H1 (cell line): ENCODE results near the gene IGF2R. TPM values are rescaled to one million over a fixed set of nuclear protein-coding genes. Genes with fewer than 3 reads are reported as not detected.

Source experiments
- CTCF ChIA-PET: fragments of 300-600 bp; sonication (Branson Sonifier 250); formaldehyde crosslinking; loops from one replicate; lab custom pipeline; 2021; ENCODE audit not compliant: partially characterized antibody; lab: Charles Lee
- POLR2A ChIA-PET: fragments of 300-600 bp; sonication (Branson Sonifier 250); formaldehyde crosslinking; loops from one replicate; lab custom pipeline; 2021; ENCODE audit warnings: inconsistent platforms; ENCODE audit not compliant: partially characterized antibody; lab: Charles Lee
- DNase-seq, 2 experiments: peaks; one replicate each; pipeline versions ENCODE4 v3.0.0 to v3.0.0-alpha.2; 2010 to 2022; ENCODE audit warnings: low spot score in 2 of 2, low read depth in 1 of 2, mixed read lengths in 1 of 2
- FAIRE-seq: peaks from 2 replicates; lab custom pipeline; 2011; peaks lifted over from hg19 to GRCh38; lab: Jason Lieb, UNC
- H2AFZ ChIP-seq: 2 replicates; pipeline ENCODE4 v1.8.1; 2012; ENCODE audit warnings: low read length, inconsistent platforms
- H2AK5ac ChIP-seq: 2 replicates; pipeline ENCODE4 v1.6.1; 2013; ENCODE audit warnings: low read depth, low read length
- H2BK120ac ChIP-seq: replicated peaks from 2 replicates; pipeline ENCODE3; 2013; ENCODE audit warnings: low read depth, low read length, inconsistent platforms
- H2BK12ac ChIP-seq: 2 replicates; pipeline ENCODE4 v1.6.1; 2013; ENCODE audit warnings: low read depth, low read length
- H2BK15ac ChIP-seq: 2 replicates; pipeline ENCODE4 v1.6.1; 2013; ENCODE audit warnings: low read length
- H2BK20ac ChIP-seq: 2 replicates; pipeline ENCODE4 v1.6.1; 2013; ENCODE audit warnings: low read length
- H2BK5ac ChIP-seq: 2 replicates; pipeline ENCODE4 v1.6.1; 2013; ENCODE audit warnings: low read depth, low read length
- H3K14ac ChIP-seq: 2 replicates; pipeline ENCODE4 v1.6.1; 2013; ENCODE audit warnings: inconsistent platforms; ENCODE audit not compliant: insufficient read length
- H3K18ac ChIP-seq: 2 replicates; pipeline ENCODE4 v1.6.1; 2013; ENCODE audit warnings: low read length; ENCODE audit errors: extremely low read depth
- H3K23ac ChIP-seq: 2 replicates; pipeline ENCODE4 v1.6.1; 2013; ENCODE audit warnings: inconsistent platforms; ENCODE audit not compliant: insufficient read length
- H3K23me2 ChIP-seq: 2 replicates; pipeline ENCODE4 v1.6.1; 2013; ENCODE audit warnings: low read depth, low read length
- H3K27ac ChIP-seq: 2 replicates; pipeline ENCODE4 v1.6.1; 2011; ENCODE audit warnings: low read depth, low read length, inconsistent platforms
- H3K27me3 ChIP-seq, 4 experiments: replicated peaks in 1 of 4; 1 replicate in 1 of 4; 2 replicates in 3 of 4; pipeline versions ENCODE4 v1.6.1 to v1.8.1; 2011 to 2013; ENCODE audit warnings: low read length in 3 of 4, mild to moderate bottlenecking in 3 of 4, inconsistent platforms in 2 of 4, mixed read lengths in 2 of 4, moderate library complexity in 1 of 4; ENCODE audit not compliant: control insufficient read depth in 3 of 4, insufficient read depth in 3 of 4; ENCODE audit errors: extremely low read depth in 1 of 4
- H3K36me3 ChIP-seq, 4 experiments: 2 replicates each; pipeline versions ENCODE4 v1.6.1 to v1.8.1; 2011 to 2013; ENCODE audit warnings: mild to moderate bottlenecking in 4 of 4, low read length in 3 of 4, moderate library complexity in 2 of 4, control low read depth in 1 of 4, inconsistent platforms in 1 of 4; ENCODE audit not compliant: insufficient read depth in 4 of 4, control insufficient read depth in 2 of 4
- H3K4ac ChIP-seq: replicated peaks from 2 replicates; pipeline ENCODE3; 2013; ENCODE audit warnings: low read length, low read depth, mixed read lengths, inconsistent platforms; ENCODE audit not compliant: insufficient read length
- H3K4me1 ChIP-seq, 4 experiments: replicated peaks in 1 of 4; 1 replicate in 1 of 4; 2 replicates in 3 of 4; pipeline versions ENCODE4 v1.6.1 to v1.8.1; 2011 to 2013; ENCODE audit warnings: low read length in 3 of 4, inconsistent platforms in 2 of 4, mixed read lengths in 1 of 4; ENCODE audit not compliant: insufficient read depth in 4 of 4, control insufficient read depth in 3 of 4
- H3K4me2 ChIP-seq, 2 experiments: 2 replicates each; pipeline versions ENCODE4 v1.6.1 to v1.8.1; 2011 to 2013; ENCODE audit warnings: low read depth in 2 of 2, low read length in 2 of 2, control low read depth in 1 of 2, inconsistent platforms in 1 of 2, mild to moderate bottlenecking in 1 of 2; ENCODE audit not compliant: insufficient read depth in 1 of 2
- H3K4me3 ChIP-seq, 4 experiments: fragments of 200-600, 300-600 bp in 1 of 4; sonication (generic), shearing (Covaris generic), sonication (Bioruptor Twin) in 1 of 4; 2 replicates each; pipeline versions ENCODE4 v1.5.1 to v1.8.1; 2011 to 2016; ENCODE audit warnings: low read length in 4 of 4, low read depth in 3 of 4, control low read depth in 2 of 4, inconsistent platforms in 2 of 4, mild to moderate bottlenecking in 2 of 4, mixed read lengths in 1 of 4, moderate library complexity in 1 of 4; ENCODE audit not compliant: insufficient read depth in 2 of 4; ENCODE audit errors: extremely low read depth in 1 of 4
- H3K56ac ChIP-seq: replicated peaks from 2 replicates; pipeline ENCODE3; 2013; ENCODE audit warnings: low read depth, mild to moderate bottlenecking, mixed read lengths, low read length, inconsistent platforms; ENCODE audit not compliant: insufficient read length
- H3K79me1 ChIP-seq: 2 replicates; pipeline ENCODE4 v1.6.1; 2013; ENCODE audit warnings: low read depth, low read length, control low read depth
- H3K79me2 ChIP-seq, 2 experiments: 2 replicates each; pipeline versions ENCODE4 v1.6.1 to v1.8.1; 2012 to 2013; ENCODE audit warnings: low read length in 2 of 2, mild to moderate bottlenecking in 2 of 2, inconsistent platforms in 1 of 2; ENCODE audit not compliant: insufficient read depth in 2 of 2, control insufficient read depth in 1 of 2
- H3K9ac ChIP-seq, 4 experiments: replicated peaks in 1 of 4; 1 replicate in 1 of 4; 2 replicates in 3 of 4; pipeline versions ENCODE4 v1.6.1 to v1.8.1; 2011 to 2013; ENCODE audit warnings: low read depth in 3 of 4, low read length in 3 of 4, control low read depth in 2 of 4, mild to moderate bottlenecking in 2 of 4, moderate library complexity in 2 of 4, inconsistent platforms in 1 of 4; ENCODE audit errors: extremely low read depth in 1 of 4
- H3K9me3 ChIP-seq, 2 experiments: 2 replicates each; pipeline versions ENCODE4 v1.6.1 to v1.8.1; 2012 to 2013; ENCODE audit warnings: mild to moderate bottlenecking in 2 of 2, moderate library complexity in 2 of 2, control low read depth in 1 of 2, inconsistent platforms in 1 of 2, low read depth in 1 of 2, low read length in 1 of 2, mixed read lengths in 1 of 2; ENCODE audit not compliant: insufficient read depth in 2 of 2
- H4K20me1 ChIP-seq, 2 experiments: replicated peaks in 1 of 2; 2 replicates each; pipeline versions ENCODE3 to v1.8.1; 2011 to 2013; ENCODE audit warnings: inconsistent platforms in 2 of 2, low read length in 2 of 2, mild to moderate bottlenecking in 1 of 2; ENCODE audit not compliant: insufficient read depth in 2 of 2, control insufficient read depth in 1 of 2
- H4K5ac ChIP-seq: 2 replicates; pipeline ENCODE4 v1.6.1; 2013; ENCODE audit warnings: low read length, low read depth, mixed read lengths, inconsistent platforms; ENCODE audit not compliant: insufficient read length
- H4K8ac ChIP-seq: 2 replicates; pipeline ENCODE4 v1.8.0; 2013; ENCODE audit warnings: mild to moderate bottlenecking, moderate library complexity, low read length, inconsistent platforms; ENCODE audit not compliant: insufficient read depth; ENCODE audit errors: extremely low read depth
- H4K91ac ChIP-seq: replicated peaks from 2 replicates; pipeline ENCODE3; 2013; ENCODE audit warnings: low read length, mixed read lengths, inconsistent platforms; ENCODE audit not compliant: insufficient read length
- BCL11A ChIP-seq, 2 experiments: IDR thresholded peaks; one replicate each; pipeline ENCODE4 v1.6.1; 2011; ENCODE audit warnings: low read depth in 2 of 2, low read length in 2 of 2, mild to moderate bottlenecking in 2 of 2
- CBX5 ChIP-seq: fragments of 300-800, 300-1000 bp; sonication (generic); IDR thresholded peaks from 2 replicates; pipeline ENCODE4 v1.7.1; 2016; ENCODE audit warnings: antibody characterized with exemption, low read length, low read depth
- CTBP2 ChIP-seq: IDR thresholded peaks from 2 replicates; pipeline ENCODE4 v1.7.0; 2011; ENCODE audit warnings: borderline replicate concordance, mild to moderate bottlenecking, moderate library complexity, mixed read lengths, low read length; ENCODE audit not compliant: insufficient read depth, insufficient read length
- EZH2 ChIP-seq: fragments of 200-600 bp; sonication (generic); IDR thresholded peaks from 2 replicates; pipeline ENCODE4 v1.7.1; 2012; ENCODE audit warnings: low read depth, mild to moderate bottlenecking, moderate library complexity, low read length, inconsistent platforms; ENCODE audit not compliant: severe bottlenecking
- GTF2F1 ChIP-seq: IDR thresholded peaks from 2 replicates; pipeline ENCODE4 v1.6.1; 2012; ENCODE audit warnings: low read depth, low read length, improper control_type of control experiment, borderline replicate concordance
- KDM1A ChIP-seq: fragments of 200-600, 300-600 bp; sonication (generic); IDR thresholded peaks from 2 replicates; pipeline ENCODE4 v1.7.1; 2016; ENCODE audit warnings: mild to moderate bottlenecking, low read length, borderline replicate concordance
- KDM4A ChIP-seq: IDR thresholded peaks from one replicate; pipeline ENCODE4 v1.7.1; 2012; ENCODE audit warnings: low read depth, mild to moderate bottlenecking, moderate library complexity, low read length, inconsistent platforms; ENCODE audit not compliant: severe bottlenecking
- POLR2A ChIP-seq, 2 experiments: IDR thresholded peaks; 1 replicate in 1 of 2; 2 replicates in 1 of 2; pipeline ENCODE4 v1.6.1; 2011; ENCODE audit warnings: low read depth in 2 of 2, low read length in 2 of 2, mild to moderate bottlenecking in 2 of 2; ENCODE audit errors: control extremely low read depth in 1 of 2
- RBBP5 ChIP-seq: IDR thresholded peaks from 2 replicates; pipeline ENCODE4 v1.7.1; 2012; ENCODE audit warnings: low read depth, mild to moderate bottlenecking, inconsistent platforms, low read length, moderate library complexity, borderline replicate concordance
- RFX5 ChIP-seq: IDR thresholded peaks from 2 replicates; pipeline ENCODE4 v1.6.1; 2011; ENCODE audit warnings: low read depth, low read length, improper control_type of control experiment, borderline replicate concordance
- SUZ12 ChIP-seq: fragments of 200-600 bp; sonication (generic); IDR thresholded peaks from 2 replicates; pipeline ENCODE4 v1.6.1; 2012; ENCODE audit warnings: mild to moderate bottlenecking, inconsistent platforms, low read length, moderate library complexity, mixed read lengths
- TAF7 ChIP-seq: optimal IDR thresholded peaks from 2 replicates; pipeline ENCODE3; 2011; ENCODE audit warnings: low read depth, mild to moderate bottlenecking, inconsistent platforms, low read length, moderate library complexity, borderline replicate concordance
- WGBS, 2 experiments: shearing (Covaris generic) in 1 of 2; methylation state at CpG; one replicate each; pipeline versions ENCODE4 v1.1.6 to v1.1.7; 2013 to 2015; ENCODE audit warnings: low lambda C conversion rate in 2 of 2, mixed read lengths in 2 of 2, inconsistent platforms in 1 of 2, low coverage in 1 of 2, missing lambda C conversion rate in 1 of 2; ENCODE audit not compliant: insufficient replicate concordance in 2 of 2, insufficient coverage in 1 of 2, insufficient read length in 1 of 2; ENCODE audit errors: extremely low coverage in 1 of 2, missing lambda C conversion rate in 1 of 2; 5-methylcytosine and 5-hydroxymethylcytosine counted together
- polyA plus RNA-seq, 7 experiments: library from polyadenylated mRNA; depleted of rRNA in 3 of 7; stranded (reverse) in 5 of 7; unstranded in 2 of 7; fragments of >200 nt in 5 of 7; fragments of 200-250 nt in 2 of 7; gene quantifications; 1 replicate in 5 of 7; 2 replicates in 1 of 7; 4 replicates in 1 of 7; pipeline versions ENCODE4 v1.2.1 to v1.2.3, GENCODE V29; 2011 to 2013; ENCODE audit warnings: missing spikeins in 2 of 7, mixed read lengths in 2 of 7
- total RNA-seq: library from RNA; stranded (reverse); fragmentation: NEBNext Ultra II Directional; extraction: Animal tissue kit (Norgen Biotek cat#: 25700); gene quantifications from 2 replicates; pipeline ENCODE4 v1.2.1, GENCODE V29; 2021

IGF2R gene
- total and polyA plus RNA-seq, 2 of the 8 experiments (the other 6 are each of a cell fraction or from before 2014, with no cell fraction given) = 20.6 to 74.1 TPM

GRCh38 chr6:159979136-159979874, 10.4 kb downstream of the IGF2R start:
- peak overlapping the region in 1 of 4 experiments; percentile 15; a peak in 3 of 8 replicates for H3K4me3 ChIP-seq
- H2BK120ac ChIP-seq = no peak overlapping the region
- H3K56ac ChIP-seq = no peak overlapping the region
- H3K79me1 ChIP-seq = peaks cover 30% of the 10 kb centered on the region
- no peak overlapping the region for H4K8ac ChIP-seq
- no peak overlapping the region for H4K91ac ChIP-seq
- DNase-seq = no peak
- H3K27me3 ChIP-seq = no peaks in the 10 kb centered on the region
- H2BK12ac ChIP-seq = no peak overlapping the region
- H3K18ac ChIP-seq = no peak overlapping the region
- 59% methylated on average over 11 of the region's 11 CpGs; no CpG with 5 or more reads in 1 of the 2 experiments for WGBS, 2 experiments
- no peak overlapping the region; the same call in 1 of the 2 replicates for H2BK5ac ChIP-seq
- H4K20me1 ChIP-seq = peaks cover 49 to 56% of the 10 kb centered on the region in 2 experiments
- no peak overlapping the region for H3K4ac ChIP-seq
- H3K4me1 ChIP-seq = peaks cover 19 to 33% (median 29%) of the 10 kb centered on the region in 4 experiments
- H2BK15ac ChIP-seq = 0 out of 2 replicates have a peak overlapping the region, but pooled peaks have one; percentile 29
- H2BK20ac ChIP-seq = no peak overlapping the region
- H3K23me2 ChIP-seq = peaks cover 3% of the 10 kb centered on the region; the same call in 1 of the 2 replicates
- H3K14ac ChIP-seq = no peak overlapping the region
- no peaks in the 10 kb centered on the region for H3K9me3 ChIP-seq
- H3K79me2 ChIP-seq = peaks cover 30 to 98% of the 10 kb centered on the region in 2 experiments
- CTCF ChIA-PET = interaction anchor here (0.6 to 2.8 kb wide), 5 partner anchors 11 to 116 kb away, joined by 3 to 10 read pairs (median 4); partner anchors contain the start of gene IGF2R
- H4K5ac ChIP-seq = no peak overlapping the region
- FAIRE-seq = no peak
- no peak overlapping the region for H2AFZ ChIP-seq
- no peak overlapping the region for H2AK5ac ChIP-seq
- no peak overlapping the region for H3K23ac ChIP-seq
- no peaks in the 10 kb centered on the region for H3K36me3 ChIP-seq
- no peak overlapping the region for H3K9ac ChIP-seq
- POLR2A ChIA-PET = interaction anchor here (0.8 to 1.6 kb wide), 6 partner anchors 10 to 219 kb away, joined by 3 to 13 read pairs (median 3); partner anchors contain the start of gene IGF2R
- no peak overlapping the region for H3K27ac ChIP-seq
- H3K4me2 ChIP-seq = peak overlapping the region; percentile 51 to 52
- TF ChIP-seq TAF7 = no peak
- no peak for TF ChIP-seq GTF2F1
- TF ChIP-seq POLR2A (IDR thresholded peaks at IDR 0.05; ENCODE audit: control extremely low read depth in 1 of 2, low read depth in 2 of 2, low read length in 2 of 2) = no peak
- no peak for TF ChIP-seq CTBP2
- no peak for TF ChIP-seq RFX5
- no peak for TF ChIP-seq KDM1A
- no peak for TF ChIP-seq KDM4A
- TF ChIP-seq CBX5 = no peak
- TF ChIP-seq BCL11A (IDR thresholded peaks at IDR 0.05; ENCODE audit: low read depth in 2 of 2, low read length in 2 of 2) = no peak
- TF ChIP-seq SUZ12 = no peak
- no peak for TF ChIP-seq RBBP5
- TF ChIP-seq EZH2 = no peak
